HG03354 (cell line): Measurements from ENCODE around the gene PABPN1.
"Not testable (repeated sequence)": the region's sequence is repeated elsewhere in the genome, so short reads cannot be mapped to it uniquely, and the experiment has no call there.

ENCODE experiments used
- ATAC-seq: cut with Tn5 transposase; IDR thresholded peaks from one replicate; pipeline ENCODE4 v1.9.1; 2021; ENCODE audit warnings: mild to moderate bottlenecking; ENCODE audit not compliant: unreplicated experiment, poor library complexity, severe bottlenecking

Gene PABPN1

DNA sequence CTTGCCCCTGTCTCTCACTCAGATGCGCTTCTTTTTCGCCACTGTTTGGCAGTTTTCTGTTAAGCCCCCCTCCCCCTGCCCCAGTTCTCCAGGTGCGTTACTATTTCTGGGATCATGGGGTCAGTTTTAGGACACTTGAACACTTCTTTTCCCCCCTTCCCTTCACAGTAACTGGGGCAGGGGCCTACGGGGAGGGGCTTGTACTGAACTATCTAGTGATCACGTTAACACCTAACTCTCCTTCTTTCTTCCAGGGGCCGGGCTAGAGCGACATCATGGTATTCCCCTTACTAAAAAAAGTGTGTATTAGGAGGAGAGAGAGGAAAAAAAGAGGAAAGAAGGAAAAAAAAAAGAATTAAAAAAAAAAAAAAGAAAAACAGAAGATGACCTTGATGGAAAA lies 3.7 kb downstream of the PABPN1 start:
- ATAC-seq: no peak

DNA sequence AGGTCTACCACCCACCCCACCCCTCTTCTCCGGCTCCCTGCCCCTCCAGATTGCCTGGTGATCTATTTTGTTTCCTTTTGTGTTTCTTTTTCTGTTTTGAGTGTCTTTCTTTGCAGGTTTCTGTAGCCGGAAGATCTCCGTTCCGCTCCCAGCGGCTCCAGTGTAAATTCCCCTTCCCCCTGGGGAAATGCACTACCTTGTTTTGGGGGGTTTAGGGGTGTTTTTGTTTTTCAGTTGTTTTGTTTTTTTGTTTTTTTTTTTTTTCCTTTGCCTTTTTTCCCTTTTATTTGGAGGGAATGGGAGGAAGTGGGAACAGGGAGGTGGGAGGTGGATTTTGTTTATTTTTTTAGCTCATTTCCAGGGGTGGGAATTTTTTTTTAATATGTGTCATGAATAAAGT lies 4.5 kb downstream of the PABPN1 start:
- not testable (repeated sequence) for ATAC-seq

DNA sequence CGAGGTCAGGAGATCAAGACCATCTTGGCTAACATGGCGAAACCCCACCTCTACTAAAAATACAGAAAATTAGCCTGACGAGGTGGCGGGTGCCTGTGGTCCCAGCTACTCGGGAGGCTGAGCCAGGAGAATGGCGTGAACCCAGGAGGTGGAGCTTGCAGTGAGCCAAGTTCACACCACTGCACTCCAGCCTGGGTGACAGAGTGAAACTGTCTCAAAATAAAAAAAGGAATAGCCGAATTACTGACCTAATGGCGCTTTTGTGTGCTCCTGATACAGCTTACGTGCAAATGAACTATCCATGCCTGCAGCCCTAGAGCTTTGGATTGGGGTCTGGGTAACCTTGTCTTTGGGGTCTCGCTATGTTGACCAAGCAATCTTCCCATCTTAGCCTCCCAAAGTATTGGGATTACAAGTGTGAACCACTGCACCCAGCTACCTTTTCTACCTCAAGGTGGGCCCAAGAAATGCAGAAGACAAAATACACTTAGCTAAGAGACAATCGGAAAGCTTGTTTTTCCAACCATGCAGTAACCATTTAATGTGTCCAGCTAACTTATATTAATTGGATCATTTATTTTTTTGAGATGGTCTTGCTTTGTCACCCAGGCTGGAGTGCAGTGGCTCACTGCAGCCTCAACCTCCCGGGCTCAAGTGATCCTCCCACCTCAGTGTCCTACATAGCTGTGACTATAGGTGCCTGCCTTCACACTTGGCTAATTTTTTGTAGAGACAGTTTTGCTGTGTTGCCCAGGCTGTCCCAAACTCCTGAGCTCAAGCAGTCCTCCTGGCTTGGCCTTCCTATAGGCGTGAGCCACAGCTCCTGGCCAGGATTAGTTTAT lies 5.5 kb downstream of the PABPN1 start:
- no peak for ATAC-seq

DNA sequence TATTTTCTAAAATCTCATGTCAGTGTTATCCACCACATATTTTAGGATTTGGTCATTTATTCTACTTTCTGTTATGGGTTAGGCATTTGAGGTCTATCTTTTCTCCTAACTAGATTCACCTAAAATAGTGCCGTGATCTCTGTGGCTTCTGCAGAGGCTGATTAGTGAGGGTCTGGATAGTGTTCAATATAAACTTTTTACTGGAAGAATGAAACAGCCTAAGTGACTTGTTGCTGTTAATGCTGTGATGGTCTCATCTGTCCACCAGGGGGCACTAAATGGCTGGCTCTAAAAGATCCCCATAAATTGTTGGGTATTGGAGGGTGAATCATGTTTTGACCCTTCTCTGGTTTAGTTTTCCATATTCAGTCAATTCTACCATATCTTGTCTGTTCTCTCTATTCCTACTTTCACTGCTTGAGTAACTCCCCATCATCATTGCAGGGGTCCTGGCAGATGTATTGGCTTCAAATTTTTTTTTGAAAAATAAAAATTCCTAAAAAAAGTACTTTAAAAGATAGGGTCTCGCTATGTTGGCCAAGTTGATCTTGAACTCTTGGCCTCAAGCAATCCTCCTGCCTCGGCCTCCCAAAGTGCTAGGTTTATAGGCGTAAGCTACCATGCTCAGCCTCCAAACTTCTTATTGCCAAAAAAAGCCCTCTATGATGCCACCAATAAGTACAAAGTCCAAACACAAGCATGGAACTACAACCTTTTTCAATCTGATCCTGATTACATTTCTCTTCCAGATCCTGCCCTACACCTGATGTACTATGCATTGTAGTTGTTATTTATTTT lies 6.9 kb downstream of the PABPN1 start:
- ATAC-seq: no peak

DNA sequence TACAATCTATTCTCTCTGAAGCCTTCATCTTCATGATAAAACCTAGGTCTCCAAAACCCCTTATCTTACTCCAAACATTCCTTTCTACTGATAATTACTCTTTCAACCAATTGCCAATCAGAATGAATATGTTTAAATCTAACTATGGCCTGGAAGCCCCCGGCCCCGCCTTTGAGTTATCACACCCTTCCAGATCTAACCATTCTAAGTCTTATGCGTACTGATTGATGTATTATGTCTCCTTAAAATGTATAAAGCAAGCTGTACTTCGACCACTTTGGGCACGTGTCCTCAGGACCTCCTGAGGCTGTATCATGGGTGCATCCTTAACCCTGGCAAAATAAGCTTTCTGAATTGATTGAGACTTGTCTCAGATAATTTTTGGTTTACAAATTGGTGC lies 14.4 kb downstream of the PABPN1 start:
- no peak for ATAC-seq

DNA sequence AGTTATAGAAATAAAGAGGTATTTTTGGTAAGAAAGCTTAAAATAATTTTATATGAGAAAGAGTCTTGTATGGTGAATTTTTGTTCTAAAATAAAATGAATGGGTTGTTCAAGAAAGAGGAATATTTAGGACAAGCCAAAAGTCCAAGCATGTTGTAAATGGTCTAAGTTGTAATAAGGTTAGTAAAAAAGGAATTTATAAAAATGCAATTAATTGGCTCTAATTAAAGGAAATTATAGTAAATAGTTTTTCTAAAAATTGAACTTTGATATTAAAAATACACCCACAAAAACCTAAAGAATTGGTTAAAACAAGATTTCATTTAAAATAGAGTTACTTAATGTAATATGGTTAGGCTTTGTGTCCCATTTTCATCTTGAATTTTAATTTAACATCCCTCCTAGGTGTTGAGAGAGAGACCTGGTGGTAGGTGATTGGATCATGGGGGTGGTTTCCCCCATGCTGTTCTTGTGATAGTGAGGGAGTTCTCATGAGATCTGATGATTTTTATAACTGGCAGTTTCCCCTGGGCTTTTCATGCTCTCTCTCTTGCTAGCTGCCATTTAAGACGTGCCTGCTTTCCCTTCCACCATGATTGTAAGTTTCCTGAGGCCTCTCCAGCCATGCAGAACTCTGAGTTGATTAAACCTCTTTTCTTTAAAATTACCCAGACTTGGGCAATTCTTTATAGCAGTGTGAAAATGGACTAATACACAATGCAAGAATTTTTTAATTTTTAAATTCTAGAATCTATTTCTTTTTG lies 18.4 kb downstream of the PABPN1 start:
- no peak for ATAC-seq

DNA sequence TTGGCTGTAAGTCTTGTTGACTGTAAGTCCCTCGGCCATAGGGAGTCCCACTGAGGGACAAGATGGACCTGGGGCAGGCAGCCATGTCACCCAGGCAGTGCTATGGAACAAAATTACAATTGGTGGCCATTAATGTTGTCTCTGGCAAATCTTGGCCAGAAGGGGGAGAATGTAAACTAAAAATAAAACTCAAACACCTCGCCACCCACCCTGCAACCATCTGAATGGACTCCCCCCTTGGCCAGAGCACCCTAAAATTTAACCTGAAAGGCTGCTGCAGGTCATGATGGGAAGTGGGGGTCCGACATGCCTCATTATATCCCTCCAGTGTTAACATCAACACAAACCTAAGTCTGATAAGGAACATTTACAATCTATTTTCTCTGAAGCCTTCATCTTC lies 23.2 kb downstream of the PABPN1 start:
- no peak for ATAC-seq

DNA sequence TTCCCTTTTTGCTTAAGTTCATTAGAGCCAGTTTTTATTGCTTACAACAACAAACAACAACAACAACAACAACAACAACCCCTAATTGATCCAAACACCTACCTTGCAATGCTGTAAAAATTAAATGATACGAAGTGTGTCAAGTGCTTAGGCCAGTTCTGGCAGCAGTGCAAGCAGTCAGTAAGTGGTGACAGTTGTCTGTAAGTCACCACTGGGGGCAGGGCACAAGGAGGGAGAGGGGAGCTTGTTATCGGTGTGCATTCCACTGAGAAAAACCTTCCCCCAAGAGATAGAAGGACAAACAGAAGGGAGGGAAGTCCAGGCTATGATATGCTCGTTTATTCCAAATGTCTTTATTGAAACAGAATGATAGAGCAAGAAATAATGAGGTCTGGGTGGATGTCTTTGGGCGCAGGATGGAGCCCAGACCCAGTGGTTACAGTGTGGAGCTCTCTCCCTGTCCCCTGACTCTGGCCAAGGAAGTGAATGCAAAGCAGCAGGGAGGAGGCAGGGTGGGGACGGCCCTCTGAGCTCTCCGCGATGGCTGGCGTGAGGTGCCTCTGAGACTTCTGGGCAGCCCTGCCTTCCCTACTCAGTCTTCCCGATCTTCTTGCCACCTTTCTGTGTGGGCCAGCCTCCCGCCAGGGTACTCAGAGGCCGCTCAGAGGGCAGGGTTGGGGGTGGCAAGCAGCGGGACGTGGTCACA lies 24.9 kb downstream of the PABPN1 start:
- no peak for ATAC-seq

DNA sequence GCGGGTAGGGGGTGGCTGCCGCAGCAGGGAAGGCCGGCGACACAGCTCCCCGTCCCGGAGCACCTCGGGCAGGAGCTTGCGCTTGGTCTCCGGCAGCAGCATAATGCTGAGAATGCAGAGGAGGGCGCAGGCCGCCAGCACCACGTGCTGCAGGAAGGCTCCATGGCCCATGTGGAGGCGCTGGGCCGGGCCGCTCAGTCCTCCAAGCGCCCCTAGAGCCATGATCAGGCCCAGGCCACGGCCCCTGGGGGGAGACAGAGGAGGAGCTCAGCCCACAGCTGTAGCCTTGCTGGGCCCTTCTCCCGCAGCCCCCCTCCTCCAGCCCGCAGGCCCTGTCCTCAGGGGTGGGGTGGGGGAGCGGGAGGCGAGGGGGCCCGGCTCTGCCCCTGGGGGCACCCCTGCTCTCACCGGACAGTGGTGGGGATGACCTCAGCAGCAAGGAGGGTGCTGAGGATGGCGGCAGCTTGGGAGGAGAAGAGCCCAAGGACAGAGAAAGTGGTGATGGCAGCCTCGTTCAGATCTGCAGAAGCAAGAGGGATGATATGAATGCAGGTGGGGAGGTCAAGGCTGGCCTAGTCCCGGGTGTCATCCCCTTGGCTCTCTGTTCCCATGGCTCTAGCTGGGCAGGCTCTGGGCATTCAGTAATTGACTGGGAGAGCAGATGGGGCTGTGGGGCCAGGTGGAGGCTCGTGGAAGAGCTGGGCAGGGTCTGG lies 25.6 kb downstream of the PABPN1 start:
- no peak for ATAC-seq

DNA sequence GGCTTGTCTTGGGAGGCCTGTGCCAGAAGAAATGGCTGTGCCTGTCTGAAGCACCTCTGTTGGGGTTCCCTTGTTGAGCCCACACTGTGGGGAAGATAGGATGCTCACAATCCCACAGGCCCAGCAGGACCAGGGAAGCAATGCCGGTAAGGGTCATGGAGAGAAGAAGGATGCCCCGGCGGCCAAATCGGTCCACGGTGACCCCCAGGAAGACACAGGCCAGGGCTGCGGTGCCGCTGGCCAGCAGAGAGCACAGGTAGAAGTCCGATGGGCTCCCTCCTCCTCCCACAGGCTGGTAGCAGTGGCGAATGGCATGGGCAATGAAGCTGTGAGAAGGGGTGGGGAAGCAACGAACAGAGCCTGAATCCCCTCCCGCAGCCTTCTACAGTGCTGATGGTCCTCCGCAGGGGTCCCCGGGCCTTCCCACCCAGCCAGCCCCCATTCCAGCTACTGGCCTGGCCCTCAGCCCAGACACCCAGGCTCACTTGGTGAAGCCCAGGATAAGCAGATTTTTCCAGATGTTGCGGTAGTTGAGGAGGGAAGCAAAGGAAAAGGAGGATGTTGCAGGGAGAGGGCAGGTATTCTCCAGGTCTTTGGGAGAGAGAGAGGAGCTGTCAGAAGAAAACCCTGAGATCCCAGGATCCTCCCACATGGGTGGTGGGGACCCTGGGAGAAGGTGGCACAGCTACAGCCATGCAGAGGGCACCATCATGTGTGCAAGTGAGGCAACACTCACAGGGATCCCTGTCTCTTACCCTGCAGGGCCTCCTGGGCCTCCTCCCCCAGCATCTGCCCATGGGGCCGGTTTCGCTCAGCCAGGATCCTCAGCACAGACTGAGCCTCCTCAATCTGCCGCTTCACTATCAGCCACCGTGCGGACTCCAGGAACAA lies 26.4 kb downstream of the PABPN1 start:
- ATAC-seq: no peak

DNA sequence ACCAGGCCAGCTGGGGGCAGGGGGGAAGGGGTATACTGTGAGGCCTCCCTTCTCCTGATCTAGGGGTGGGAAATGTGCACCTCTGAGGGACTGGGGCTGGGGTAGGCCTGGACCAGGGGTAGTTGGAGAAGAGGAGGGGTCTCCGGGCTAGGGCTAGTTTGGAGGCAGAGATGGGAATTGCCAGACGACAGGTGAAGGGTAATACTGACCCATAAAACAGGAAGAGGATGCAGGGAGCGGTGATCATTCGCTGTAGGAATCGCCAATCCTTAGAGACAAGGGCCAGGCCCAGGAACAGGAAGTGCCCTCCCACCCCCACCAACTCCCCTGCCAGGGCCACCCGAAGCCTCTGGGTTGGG lies 27.0 kb downstream of the PABPN1 start:
- ATAC-seq: no peak

DNA sequence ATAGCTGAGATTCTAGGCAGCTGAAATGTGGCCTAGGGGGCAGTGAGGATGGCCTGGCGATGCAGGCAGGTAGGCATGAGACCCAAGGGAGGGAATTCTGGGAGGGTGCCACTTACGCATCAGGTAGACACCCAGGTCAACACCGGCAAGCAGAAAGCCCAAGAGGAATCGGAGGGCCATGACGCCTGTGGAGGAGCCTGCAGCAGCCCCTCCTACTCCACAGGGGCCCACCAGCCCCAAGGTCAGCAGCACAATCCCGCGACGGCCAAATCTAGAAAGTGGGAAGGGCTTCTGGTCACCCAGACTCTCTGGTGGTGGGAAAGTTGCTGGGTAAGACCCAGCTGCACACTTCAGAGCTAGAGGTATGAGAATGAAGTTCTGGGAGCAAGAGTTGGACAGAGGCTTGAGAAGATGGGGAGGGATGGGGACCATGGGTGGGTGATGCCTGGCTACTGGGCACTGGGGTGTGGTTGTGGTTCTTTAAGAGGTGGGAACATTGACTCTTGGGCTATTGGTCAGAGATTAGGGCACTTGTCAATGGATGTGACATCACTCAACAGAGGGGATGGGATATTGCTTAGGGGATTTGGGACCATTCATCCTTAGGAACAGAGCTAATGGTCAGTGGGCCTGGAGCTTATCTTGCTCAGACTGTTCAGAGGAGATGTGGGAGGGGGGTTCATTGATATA lies 28.0 kb downstream of the PABPN1 start:
- no peak for ATAC-seq

DNA sequence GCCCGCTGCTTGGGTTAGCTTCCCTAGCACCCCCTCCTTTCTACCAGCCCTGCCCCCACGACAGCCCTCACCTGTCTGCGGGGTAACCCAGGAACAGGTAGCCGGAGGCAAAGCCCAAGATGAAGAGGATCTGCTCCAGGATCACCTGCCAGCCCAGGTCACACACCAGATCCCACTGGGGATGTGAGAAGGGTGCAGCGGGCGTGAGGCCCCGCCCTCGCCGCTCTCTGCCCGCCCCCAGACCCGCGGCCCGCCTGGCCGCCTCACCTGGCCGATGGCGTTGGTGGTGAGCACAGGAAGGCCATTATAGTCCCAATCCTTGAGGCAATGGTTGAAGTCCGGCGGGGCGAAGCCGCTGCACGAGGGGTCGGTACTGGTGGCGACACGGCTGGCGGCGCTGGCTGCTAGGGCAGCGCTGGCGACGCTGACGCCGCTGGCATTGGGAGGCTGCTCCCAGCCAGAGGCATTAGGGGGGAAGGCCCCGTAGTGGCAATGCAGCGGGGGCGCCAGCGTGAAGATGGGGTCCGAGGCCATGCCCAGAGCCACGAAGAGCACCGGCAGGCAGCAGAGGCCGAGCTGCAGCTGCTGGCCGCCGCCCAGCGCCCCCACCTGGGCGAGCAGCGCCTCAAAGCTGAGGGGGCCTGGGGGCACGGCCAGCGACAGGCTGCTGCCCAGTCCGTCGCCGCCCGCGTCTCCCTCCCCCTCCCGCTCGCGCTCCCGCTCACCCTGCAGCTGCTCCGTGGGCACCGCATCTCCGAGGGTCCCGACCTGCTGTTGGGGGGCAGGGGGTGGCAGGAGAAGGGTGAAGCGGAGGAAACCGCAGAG lies 30.6 kb downstream of the PABPN1 start:
- no peak for ATAC-seq

DNA sequence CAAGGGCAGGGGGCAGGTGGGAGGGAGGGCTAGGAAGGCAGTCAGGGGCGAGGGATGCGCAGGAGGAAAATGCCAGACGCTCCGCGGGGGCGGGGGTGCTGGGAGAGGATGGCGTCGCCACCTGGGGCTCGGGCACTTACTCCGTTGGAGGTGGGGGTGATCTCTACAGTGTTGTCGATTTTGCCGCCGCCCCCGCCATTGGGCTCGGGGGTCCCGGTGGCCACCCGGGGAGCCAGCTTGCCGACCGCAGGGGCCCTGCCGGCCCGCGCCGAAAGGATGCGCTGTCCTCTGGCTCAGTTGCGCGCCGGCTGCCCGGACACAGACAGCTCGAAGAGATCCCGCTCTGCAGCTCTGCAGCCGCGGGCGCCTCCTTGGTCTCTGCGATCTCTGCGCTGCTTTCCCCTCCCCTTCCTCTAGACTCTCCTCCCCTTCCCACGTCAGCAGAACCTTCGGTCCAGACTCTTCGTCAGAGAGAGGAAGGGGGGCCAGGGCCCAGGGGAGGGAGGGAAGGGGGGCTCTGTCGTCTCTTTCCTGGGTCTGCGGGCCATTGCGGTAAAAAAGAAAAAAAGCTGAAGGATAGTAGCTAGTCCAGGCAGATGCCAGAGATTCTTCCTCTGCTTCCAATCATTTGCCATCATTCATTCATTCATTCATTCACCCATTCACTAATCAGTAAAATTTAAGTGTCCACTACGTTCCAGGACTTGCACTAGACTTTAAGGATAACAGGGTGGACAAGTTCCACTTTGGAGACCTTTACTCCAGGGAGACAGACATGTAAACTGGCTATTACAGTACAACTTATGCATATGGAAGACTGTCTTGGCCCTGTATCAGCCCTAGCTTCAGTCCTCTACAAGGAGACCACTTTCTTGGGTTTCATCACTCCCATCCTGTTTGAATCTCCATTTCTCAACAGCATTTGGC lies 31.5 kb downstream of the PABPN1 start, which contains the start of gene SLC22A17:
TSS of gene SLC22A17 (minus strand) at position 382 of the 927 bp plus-strand sequence.
- no peak for ATAC-seq

DNA sequence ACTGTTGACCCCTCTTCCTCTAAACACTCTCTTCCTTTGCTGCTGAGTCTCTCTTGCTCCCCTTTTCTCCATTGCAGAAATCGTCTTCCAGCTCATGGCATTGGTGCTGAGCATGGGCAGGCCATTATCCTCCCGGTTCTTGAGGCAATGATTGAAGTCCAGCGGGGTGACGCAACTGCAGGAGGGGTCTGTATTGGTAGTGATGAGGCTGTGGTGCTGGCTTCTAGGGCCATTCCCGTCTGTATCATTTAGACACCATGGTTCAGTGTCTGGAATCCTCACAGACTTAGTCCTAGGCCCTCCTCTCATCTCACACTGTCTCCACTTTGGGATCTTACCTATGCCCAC lies 32.1 kb downstream of the PABPN1 start:
- no peak for ATAC-seq

DNA sequence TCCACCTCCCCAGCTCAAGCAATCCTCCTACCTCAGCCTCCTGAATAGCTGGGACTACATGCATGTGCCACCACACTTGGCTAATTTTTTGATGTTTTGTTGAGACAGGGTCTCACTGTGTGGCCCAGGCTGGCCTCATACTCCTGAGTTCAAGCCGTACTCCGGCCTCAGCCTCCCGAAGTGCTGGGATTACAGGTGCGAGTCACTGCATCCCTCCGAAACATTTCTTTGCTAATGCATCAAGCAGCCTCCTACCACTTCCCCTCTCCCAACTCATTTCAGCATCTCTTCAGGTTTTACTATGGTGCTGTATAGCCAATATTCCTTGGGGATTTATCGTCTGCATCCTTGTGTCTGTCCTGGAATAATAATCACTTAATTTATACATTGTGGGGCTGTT lies 33.7 kb downstream of the PABPN1 start:
- no peak for ATAC-seq
